GM12872 (cell line): ENCODE measurements around the gene TATDN2.

Experiments used
- CTCF ChIP-seq: IDR thresholded peaks from 3 replicates; pipeline ENCODE4 v1.5.1; 2011; ENCODE audit warnings: low read depth, mild to moderate bottlenecking, low read length, moderate library complexity; ENCODE audit not compliant: insufficient read depth

Gene TATDN2

GRCh38 chr3:10215578-10216368 is 32.5 kb upstream of the TATDN2 start:
- no peak for TF ChIP-seq CTCF

- TF ChIP-seq CTCF: no peak
Observed at GRCh38 chr3:10217359-10217758, 30.9 kb upstream of the TATDN2 start.

- no peak for TF ChIP-seq CTCF
Observed at GRCh38 chr3:10219737-10220136, 28.5 kb upstream of the TATDN2 start.

GRCh38 chr3:10223676-10224639 is 24.3 kb upstream of the TATDN2 start:
- TF ChIP-seq CTCF: no peak

GRCh38 chr3:10224794-10225665 is 23.2 kb upstream of the TATDN2 start:
- TF ChIP-seq CTCF: peak; percentile 82

- no peak for TF ChIP-seq CTCF
Observed at GRCh38 chr3:10226293-10226692, 22.0 kb upstream of the TATDN2 start.
